A549 treated with dexamethasone at 1 μM for 4 hours (cell line): ENCODE data around the gene ALG10. TPM values are rescaled to one million over a fixed set of nuclear protein-coding genes. Genes with fewer than 3 reads are reported as not detected.

Experiments used
- total RNA-seq: library from RNA; stranded (reverse); fragments of 200-300 nt; extraction: Qiagen RNA extraction; gene quantifications from 5 replicates; pipeline ENCODE4 v1.2.3, GENCODE V29; 2022

The ALG10 gene, protein sequence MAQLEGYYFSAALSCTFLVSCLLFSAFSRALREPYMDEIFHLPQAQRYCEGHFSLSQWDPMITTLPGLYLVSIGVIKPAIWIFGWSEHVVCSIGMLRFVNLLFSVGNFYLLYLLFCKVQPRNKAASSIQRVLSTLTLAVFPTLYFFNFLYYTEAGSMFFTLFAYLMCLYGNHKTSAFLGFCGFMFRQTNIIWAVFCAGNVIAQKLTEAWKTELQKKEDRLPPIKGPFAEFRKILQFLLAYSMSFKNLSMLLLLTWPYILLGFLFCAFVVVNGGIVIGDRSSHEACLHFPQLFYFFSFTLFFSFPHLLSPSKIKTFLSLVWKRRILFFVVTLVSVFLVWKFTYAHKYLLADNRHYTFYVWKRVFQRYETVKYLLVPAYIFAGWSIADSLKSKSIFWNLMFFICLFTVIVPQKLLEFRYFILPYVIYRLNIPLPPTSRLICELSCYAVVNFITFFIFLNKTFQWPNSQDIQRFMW
- 4.4 to 6.7 TPM (median 5.2 TPM) in 5 replicates for total RNA-seq

DNA sequence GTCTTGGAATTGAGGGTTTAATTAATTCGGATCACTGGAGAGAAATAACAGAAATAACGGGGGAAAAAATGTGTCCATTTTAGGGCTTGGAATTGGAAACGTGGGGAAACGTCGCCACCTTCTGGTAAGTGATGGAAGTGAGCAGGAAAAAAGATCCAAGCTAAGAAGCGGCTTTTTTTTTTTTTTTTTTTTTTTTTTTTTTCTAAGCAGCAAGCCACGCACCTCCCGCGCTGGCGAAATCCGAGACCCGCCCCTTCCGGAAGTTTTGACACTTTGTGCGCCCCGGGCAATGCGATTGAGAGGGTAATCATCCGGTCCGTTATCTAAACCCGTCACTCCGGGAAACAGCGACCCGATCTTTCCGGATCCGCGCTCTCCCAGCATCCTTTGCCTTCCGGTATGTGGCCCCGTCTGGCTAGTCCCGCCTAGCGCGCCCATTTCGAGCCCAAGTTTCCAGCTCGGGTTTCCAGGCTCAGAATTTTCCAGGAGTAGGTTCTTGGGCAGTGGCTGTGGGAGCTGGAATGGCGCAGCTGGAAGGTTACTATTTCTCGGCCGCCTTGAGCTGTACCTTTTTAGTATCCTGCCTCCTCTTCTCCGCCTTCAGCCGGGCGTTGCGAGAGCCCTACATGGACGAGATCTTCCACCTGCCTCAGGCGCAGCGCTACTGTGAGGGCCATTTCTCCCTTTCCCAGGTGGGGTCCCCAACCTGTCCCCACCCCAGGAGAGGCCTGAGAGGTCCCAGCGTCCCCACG is at the start of gene ALG10:
ALG10 (plus strand) TSS at position 418 of the 752 bp plus-strand sequence; CDS start at position 522, 104 bp downstream.

